GM10266 (cell line): Measurements from ENCODE around the gene TUB.

Experiments
- DNase-seq: peaks from one replicate; pipeline ENCODE4 v3.0.0; 2012; ENCODE audit errors: extremely low spot score
- TF ChIP-seq, protein P1 (sequence below): IDR thresholded peaks from 2 replicates; pipeline ENCODE4 v1.5.1; 2012; ENCODE audit warnings: mild to moderate bottlenecking, low read depth; ENCODE audit not compliant: control insufficient read depth, insufficient read depth; ENCODE audit errors: missing control alignments

Gene TUB

DNA sequence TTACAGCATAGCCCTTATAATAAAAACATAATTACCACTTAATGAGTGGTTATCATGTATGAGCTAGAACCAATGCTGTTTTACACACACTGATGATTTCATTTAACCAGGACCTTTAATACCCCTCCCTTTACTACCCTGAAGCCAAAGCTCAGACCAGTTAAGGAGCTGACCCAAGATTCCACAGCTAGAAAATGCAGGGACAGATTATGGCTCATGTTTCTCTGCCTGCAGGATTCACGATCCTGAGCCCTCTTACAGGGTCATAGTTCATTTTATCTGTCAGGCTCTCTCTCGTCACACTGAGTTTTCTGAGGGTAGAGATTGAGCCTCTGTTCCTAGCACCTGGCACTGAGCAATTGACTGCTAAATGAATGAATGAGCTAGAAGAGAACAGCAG, 27.4 kb downstream of the TUB start:
- TF ChIP-seq, protein P1, sequence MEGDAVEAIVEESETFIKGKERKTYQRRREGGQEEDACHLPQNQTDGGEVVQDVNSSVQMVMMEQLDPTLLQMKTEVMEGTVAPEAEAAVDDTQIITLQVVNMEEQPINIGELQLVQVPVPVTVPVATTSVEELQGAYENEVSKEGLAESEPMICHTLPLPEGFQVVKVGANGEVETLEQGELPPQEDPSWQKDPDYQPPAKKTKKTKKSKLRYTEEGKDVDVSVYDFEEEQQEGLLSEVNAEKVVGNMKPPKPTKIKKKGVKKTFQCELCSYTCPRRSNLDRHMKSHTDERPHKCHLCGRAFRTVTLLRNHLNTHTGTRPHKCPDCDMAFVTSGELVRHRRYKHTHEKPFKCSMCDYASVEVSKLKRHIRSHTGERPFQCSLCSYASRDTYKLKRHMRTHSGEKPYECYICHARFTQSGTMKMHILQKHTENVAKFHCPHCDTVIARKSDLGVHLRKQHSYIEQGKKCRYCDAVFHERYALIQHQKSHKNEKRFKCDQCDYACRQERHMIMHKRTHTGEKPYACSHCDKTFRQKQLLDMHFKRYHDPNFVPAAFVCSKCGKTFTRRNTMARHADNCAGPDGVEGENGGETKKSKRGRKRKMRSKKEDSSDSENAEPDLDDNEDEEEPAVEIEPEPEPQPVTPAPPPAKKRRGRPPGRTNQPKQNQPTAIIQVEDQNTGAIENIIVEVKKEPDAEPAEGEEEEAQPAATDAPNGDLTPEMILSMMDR = no peak
- DNase-seq = no peak

DNA sequence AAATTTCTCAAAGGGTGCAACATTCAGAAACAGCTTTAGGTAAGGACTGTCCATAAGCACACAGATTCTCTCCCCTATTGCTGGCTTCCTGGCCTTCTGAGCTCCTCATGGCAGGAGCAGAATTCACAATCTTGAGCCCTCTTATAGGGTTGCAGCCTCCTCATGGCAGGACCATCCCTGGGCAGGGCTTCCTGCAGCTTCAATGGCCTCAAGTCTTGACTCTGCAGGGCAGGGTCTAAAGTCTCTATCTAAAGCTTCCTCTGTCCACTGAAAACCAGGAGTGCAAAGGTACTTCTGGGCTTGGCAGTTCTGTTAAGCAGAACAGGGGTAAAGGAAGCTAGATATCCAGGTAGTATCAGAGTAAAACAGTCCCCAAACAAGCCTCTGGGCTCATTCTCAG, 28.7 kb downstream of the TUB start:
- TF ChIP-seq, protein P1 = no peak
- DNase-seq = no peak

DNA sequence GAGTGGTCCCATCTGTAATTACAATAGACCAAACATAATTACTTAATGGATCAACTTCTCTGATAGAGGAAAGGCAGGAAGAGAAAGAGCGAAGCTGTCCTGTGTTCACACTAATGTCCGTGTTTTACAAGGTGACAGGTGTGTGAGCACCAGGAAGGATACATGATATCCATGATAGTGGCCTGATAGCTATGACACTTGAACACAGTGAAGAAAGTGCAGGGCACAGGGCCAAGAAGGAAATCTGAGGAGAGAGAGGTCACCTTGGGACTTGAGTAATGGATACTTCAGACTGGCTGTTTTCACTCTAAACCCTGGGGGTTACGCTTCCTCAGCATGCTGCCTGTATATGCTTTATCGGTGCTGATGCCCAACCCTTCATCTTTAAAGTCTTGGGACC, 29.4 kb downstream of the TUB start:
- TF ChIP-seq, protein P1 = no peak
- DNase-seq = no peak

DNA sequence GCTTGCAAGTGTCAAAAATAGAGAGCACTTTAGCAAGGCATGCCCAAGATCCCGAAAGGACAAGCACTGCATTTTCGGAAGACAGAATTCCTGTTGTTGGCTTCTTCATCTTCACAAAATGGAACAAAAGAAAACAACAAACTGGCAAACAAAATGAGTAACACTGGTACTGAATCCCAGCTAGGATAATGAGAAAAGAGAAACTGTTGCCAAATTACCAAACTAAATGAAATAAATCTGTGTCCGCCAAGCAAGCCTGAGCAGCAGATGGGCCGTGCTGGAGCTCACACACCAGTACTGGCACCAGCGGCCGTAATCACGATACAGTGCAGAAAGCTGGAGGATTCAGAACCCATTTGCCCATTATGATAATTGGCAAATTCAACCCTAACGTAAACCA, 30.6 kb downstream of the TUB start:
- no peak for DNase-seq
- TF ChIP-seq, protein P1 = no peak

DNA sequence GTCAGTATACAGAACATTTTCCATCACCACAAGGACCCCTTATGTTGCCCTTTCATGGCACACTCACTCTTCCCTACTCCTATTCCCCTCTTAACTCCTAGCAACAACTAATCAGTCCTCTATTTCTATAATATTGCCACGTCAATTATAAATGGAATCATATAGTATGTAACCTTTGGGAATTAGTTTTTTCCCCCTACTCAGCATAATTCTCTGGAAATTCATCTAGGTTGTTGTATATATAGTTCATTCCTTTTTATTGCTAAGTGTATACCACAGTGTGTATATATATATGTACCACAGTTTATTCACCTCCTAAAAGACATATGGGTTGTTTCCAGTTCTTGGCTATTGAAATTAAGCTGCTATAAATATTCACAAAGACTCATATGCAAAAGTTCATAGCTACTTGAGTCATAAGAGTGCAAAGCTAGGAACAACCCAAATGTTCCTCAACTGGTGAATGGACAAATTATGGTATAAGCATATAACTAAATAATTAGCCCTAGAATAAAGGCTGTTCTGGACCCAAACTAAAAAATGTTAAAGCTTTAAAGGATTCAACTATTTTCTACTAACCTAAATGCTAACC, 41.3 kb downstream of the TUB start:
- DNase-seq = no peak
- TF ChIP-seq, protein P1 = no peak

DNA sequence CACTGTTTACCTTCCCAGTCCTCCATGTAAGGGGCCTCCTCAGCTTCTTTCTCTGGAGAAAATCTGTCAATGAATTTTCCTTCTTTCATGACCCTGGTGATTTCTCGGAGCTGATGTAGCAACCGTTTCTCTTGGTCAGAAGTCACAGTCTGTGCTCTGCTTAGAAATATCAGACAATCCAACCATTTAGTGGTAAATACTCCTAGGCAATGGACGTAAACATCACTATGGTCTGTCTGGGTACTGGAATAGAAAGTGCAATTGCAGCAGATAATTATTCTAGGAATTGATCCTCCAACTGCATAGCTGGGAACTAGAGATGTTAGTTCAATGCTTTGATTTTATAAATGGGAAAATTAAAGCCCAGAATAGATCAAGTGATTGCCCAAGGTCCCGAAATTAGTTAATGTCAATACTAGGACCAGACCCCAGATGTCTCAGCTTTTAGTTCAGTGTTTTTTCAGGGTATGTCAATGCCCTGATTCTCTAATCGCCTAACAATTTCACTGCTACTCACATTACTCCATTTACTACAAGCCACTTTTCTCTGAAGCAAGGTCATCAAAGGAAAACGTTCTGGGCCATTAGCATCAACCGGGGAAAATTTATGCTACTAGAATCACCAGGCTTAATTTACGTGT, 45.8 kb downstream of the TUB start:
- DNase-seq = no peak
- TF ChIP-seq, protein P1 = no peak

DNA sequence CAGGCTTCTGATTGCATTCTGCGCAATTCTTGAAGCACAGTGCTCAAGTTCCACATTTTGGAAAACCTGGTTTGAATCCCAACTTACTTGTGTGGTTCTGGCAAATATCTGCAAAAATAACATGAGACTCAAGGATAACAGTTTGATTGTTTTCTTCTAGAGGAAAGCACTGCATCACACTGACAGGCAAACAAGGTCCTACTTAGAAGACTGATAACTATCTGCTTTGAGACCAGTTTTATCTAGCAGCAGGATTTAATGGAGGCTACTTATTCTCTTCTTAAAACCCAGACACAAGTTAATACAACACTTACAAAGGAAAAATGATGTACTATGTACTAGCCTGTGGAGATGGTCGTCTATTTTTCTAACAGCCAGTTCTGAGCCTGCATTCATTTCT, 46.4 kb downstream of the TUB start:
- TF ChIP-seq, protein P1 = no peak
- DNase-seq = no peak
